ENCODE data around the gene NPTX1.

Gene NPTX1

DNA sequence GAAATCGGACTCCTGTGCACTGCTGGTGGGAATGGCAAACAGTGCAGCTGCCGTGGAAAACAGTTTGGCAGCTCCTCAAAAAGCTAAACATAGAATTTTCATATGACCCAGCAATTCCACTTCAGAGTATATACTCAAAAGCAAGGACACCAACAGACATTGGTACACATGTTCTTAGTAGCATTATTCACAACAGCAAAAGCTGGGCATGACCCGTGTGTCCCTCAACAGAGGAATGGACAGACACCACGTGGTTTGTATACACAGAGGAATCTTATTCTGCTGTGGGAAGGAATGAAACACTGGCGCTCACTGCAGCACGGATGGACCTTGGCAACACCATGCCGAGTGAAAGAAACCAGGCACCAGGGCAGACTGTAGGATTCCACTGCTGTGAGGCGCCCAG, 16.0 kb downstream of the NPTX1 start:
- Histone ChIP-seq H3K4me1 (ENCODE audit: insufficient read depth, low read length) (peaks cover 7% of the 10 kb centered on the region), H3K27ac (ENCODE audit: low read length) (no peak overlapping the region), H2AFZ (ENCODE audit: low read depth, low read length) (no peak overlapping the region), H3K4me3 (ENCODE audit: low read depth in 1 of 2, low read length in 2 of 2) (no peak overlapping the region), H3K27me3 (ENCODE audit: insufficient read depth, low read length, poor library complexity) (no peaks in the 10 kb centered on the region), H3K79me2 (ENCODE audit: insufficient read depth, low read length) (no peaks in the 10 kb centered on the region), H3K9me3 (ENCODE audit: insufficient read depth, low read length, severe bottlenecking) (no peaks in the 10 kb centered on the region), H4K20me1 (ENCODE audit: insufficient read depth, low read length) (no peaks in the 10 kb centered on the region), H3K9ac (ENCODE audit: low read depth, low read length) (no peak overlapping the region), H3K4me2 (ENCODE audit: insufficient read depth, low read length) (no peak overlapping the region), H3K36me3 (ENCODE audit: insufficient read depth, low read length) (no peaks in the 10 kb centered on the region)
- DNase-seq (no peak), ATAC-seq (ENCODE audit: insufficient read depth, low read depth) (no peak)
- no peak for TF ChIP-seq EZH2 (IDR thresholded peaks at IDR 0.05; ENCODE audit: borderline replicate concordance, low read depth, low read length, severe bottlenecking)
- TF ChIP-seq, protein P1, sequence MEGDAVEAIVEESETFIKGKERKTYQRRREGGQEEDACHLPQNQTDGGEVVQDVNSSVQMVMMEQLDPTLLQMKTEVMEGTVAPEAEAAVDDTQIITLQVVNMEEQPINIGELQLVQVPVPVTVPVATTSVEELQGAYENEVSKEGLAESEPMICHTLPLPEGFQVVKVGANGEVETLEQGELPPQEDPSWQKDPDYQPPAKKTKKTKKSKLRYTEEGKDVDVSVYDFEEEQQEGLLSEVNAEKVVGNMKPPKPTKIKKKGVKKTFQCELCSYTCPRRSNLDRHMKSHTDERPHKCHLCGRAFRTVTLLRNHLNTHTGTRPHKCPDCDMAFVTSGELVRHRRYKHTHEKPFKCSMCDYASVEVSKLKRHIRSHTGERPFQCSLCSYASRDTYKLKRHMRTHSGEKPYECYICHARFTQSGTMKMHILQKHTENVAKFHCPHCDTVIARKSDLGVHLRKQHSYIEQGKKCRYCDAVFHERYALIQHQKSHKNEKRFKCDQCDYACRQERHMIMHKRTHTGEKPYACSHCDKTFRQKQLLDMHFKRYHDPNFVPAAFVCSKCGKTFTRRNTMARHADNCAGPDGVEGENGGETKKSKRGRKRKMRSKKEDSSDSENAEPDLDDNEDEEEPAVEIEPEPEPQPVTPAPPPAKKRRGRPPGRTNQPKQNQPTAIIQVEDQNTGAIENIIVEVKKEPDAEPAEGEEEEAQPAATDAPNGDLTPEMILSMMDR (IDR thresholded peaks at IDR 0.05; ENCODE audit: borderline replicate concordance, extremely low read depth, low read length, poor library complexity, severe bottlenecking) = no peak

DNA sequence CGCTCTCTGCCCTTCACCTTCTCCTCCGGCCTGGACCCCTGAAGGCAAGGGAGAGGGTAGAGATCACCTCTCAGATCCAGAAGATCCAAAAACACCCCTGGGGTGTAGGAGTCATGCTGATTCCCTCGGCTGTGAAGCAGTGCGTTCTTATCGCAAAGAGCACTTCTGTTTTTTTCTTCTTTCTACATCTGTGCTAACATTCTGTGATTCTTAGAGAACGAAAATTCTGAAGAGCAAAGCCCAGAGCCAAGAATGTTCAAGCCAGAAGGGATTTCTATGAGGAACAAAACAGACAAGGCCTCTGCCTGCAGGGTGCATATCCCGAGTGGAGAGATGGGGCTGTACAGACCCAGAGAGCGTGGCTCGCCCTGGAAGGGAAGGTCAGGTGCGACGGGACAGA, 17.2 kb downstream of the NPTX1 start:
- TF ChIP-seq, protein P1 (IDR thresholded peaks at IDR 0.05; ENCODE audit: borderline replicate concordance, extremely low read depth, low read length, poor library complexity, severe bottlenecking) = no peak
- no peak for TF ChIP-seq EZH2 (IDR thresholded peaks at IDR 0.05; ENCODE audit: borderline replicate concordance, low read depth, low read length, severe bottlenecking)

DNA sequence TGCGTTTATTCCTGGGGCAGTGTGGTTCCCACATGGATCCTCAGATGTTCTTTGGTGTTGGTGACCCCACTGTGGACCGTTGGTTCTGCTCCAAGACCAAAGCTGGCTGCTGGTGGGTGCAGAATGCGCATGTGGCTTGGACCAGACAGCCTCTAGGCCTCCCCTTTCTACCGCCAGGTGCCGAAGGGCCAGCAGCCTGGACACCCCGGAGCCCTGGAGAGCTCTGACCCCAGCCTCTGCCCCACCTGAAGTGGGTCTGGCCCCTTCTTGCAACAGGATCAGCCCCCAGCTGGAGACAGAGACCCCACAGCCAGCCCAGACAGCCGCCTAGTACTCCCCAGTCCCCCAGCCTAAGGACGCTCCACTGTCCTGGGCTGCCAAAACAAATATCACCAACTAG, 18.4 kb downstream of the NPTX1 start:
- no peak overlapping the region for H3K9ac ChIP-seq (ENCODE audit: low read depth, low read length)
- H4K20me1 ChIP-seq (ENCODE audit: insufficient read depth, low read length) = no peaks in the 10 kb centered on the region
- no peaks in the 10 kb centered on the region for H3K9me3 ChIP-seq (ENCODE audit: insufficient read depth, low read length, severe bottlenecking)
- peaks cover 7% of the 10 kb centered on the region for H3K79me2 ChIP-seq (ENCODE audit: insufficient read depth, low read length)
- no peaks in the 10 kb centered on the region for H3K27me3 ChIP-seq (ENCODE audit: insufficient read depth, low read length, poor library complexity)
- H3K4me1 ChIP-seq (ENCODE audit: insufficient read depth, low read length) = peaks cover 22% of the 10 kb centered on the region
- no peak for ATAC-seq (ENCODE audit: insufficient read depth, low read depth)
- no peak overlapping the region for H2AFZ ChIP-seq (ENCODE audit: low read depth, low read length)
- DNase-seq = no peak
- no peak for TF ChIP-seq EZH2 (IDR thresholded peaks at IDR 0.05; ENCODE audit: borderline replicate concordance, low read depth, low read length, severe bottlenecking)
- TF ChIP-seq, protein P1 (IDR thresholded peaks at IDR 0.05; ENCODE audit: borderline replicate concordance, extremely low read depth, low read length, poor library complexity, severe bottlenecking) = no peak
- H3K4me2 ChIP-seq (ENCODE audit: insufficient read depth, low read length) = no peak overlapping the region
- no peaks in the 10 kb centered on the region; the same call in 1 of the 2 replicates for H3K36me3 ChIP-seq (ENCODE audit: insufficient read depth, low read length)
- no peak overlapping the region for H3K4me3 ChIP-seq (ENCODE audit: low read depth in 1 of 2, low read length in 2 of 2)
- H3K27ac ChIP-seq (ENCODE audit: low read length) = no peak overlapping the region

More for the DNA sequence above, 17.2 kb downstream of the NPTX1 start:
- Histone ChIP-seq H3K4me2 (ENCODE audit: insufficient read depth, low read length) (no peak overlapping the region), H2AFZ (ENCODE audit: low read depth, low read length) (no peak overlapping the region), H3K27me3 (ENCODE audit: insufficient read depth, low read length, poor library complexity) (no peaks in the 10 kb centered on the region), H3K4me3 (ENCODE audit: low read depth in 1 of 2, low read length in 2 of 2) (no peak overlapping the region), H4K20me1 (ENCODE audit: insufficient read depth, low read length) (no peaks in the 10 kb centered on the region), H3K9me3 (ENCODE audit: insufficient read depth, low read length, severe bottlenecking) (no peaks in the 10 kb centered on the region), H3K9ac (ENCODE audit: low read depth, low read length) (no peak overlapping the region), H3K36me3 (ENCODE audit: insufficient read depth, low read length) (no peaks in the 10 kb centered on the region; the same call in 1 of the 2 replicates), H3K79me2 (ENCODE audit: insufficient read depth, low read length) (peaks cover under 1% of the 10 kb centered on the region), H3K27ac (ENCODE audit: low read length) (no peak overlapping the region), H3K4me1 (ENCODE audit: insufficient read depth, low read length) (peaks cover 11% of the 10 kb centered on the region)
- DNase-seq = no peak
- no peak for ATAC-seq (ENCODE audit: insufficient read depth, low read depth)
